Stimulated activated CD8-positive, alpha-beta memory T cell treated with anti-CD3 and anti-CD28 coated beads, Interleukin-12 subunit alpha, Interleukin-12 subunit beta, amount 100 ng/mL, for 24 hours (primary cell): Measurements from ENCODE around the gene TNPO2.

Experiments
- DNase-seq: peaks from one replicate; pipeline ENCODE4 v3.0.0-alpha.2; 2020; ENCODE audit errors: extremely low read depth

Gene TNPO2

DNA sequence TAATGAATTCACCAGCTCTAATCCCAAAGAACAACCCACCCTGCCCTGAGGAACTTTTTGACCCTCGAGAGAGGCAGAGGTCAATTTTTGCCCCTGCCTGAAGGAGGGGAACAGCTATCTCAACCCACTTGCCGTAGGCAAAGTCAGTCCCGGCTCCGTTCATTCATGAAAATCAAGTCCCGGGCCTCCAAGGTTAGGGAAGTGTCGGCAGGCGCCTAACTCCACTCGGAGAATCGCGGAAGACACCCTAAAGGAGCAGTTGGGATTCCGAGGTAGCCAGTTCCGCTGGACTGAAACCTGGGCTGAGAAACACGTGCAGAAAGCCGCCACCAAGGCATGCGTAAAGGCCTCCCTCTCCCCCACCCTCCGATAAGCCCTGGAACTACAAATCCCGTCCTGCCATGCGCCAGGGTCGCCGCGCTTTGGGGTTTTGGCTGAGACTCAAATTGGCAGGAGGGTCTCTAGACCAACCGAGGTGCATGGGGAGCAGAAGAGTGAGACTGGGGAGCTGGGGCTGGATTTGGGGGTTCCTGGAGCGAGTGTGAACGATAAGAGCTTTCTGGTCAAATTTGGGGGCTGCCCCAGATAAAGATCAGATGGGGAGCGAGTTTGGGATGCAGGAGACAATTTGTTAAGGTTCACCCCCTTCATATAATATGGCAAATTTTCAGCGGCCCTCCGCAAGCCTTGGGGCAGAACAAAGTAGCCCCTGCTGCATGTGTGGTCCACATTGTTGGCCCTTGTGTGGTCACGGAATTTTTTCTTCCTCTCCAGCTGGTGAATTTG, at the start of gene TNPO2:
Gene TNPO2, minus strand, starts transcription at position 292 of the 786 bp plus-strand sequence. CDS start 2,955 bp downstream, outside the sequence.
- no peak for DNase-seq

DNA sequence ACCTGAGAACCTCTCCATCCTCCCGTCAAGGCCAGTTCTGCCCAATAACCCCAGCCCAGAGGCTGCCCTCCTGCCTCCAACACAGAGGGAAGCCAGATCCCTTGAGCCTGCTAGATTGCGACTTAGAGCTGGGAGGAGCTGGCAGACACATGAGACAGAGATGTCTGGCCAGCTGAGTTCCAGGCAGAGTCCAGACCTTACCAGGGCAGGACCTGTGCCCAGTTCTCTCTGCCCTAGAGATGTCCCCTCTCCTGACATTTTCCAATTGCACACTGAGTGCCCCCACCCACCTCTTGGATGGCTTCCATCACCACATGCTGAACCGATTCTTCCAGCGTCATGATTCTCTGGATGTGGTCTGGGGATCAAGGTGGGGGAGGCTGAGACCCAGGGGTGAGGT, 48.6 kb upstream of the TNPO2 start:
- DNase-seq = no peak

DNA sequence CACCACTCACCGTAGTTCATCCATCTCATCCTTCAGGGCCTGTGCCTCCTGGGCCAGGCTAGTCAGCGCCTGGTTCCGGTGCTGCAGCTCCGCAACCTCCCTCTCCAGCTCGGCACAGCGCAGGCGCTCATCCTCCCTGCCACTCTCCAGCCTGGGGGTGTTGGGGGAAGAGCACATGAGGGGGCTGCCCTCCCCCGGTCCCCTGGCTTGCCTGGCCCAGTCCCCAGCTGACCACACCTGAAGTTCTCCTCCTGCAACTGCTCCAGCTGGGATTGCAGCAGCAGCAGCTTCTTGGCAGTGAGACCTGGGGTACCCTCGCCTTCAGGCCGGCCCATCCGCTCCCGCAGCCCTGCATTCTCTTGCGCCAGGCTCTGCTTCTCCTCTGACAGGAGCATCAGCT, 47.2 kb upstream of the TNPO2 start:
- no peak for DNase-seq

DNA sequence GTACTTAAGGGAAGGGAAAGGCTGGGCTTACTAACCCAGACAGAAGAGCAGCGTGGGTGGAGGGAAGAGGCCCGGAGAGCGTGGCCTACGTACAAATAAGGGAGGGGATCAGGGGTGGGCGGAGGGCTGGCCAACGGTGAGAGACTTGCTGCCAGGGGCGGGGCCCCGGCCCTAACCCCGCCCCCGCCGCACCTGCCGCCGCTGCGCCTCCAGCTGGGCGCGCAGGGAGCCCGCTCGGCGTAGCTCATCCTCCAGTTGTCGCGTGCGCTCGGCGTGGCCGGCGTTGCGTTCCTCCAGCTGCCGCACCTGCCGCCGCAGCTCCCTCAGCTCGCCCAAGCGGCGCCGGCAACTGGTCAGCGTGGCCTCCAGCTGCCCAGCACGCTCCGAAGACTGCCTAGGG, 46.0 kb upstream of the TNPO2 start:
- DNase-seq = no peak

DNA sequence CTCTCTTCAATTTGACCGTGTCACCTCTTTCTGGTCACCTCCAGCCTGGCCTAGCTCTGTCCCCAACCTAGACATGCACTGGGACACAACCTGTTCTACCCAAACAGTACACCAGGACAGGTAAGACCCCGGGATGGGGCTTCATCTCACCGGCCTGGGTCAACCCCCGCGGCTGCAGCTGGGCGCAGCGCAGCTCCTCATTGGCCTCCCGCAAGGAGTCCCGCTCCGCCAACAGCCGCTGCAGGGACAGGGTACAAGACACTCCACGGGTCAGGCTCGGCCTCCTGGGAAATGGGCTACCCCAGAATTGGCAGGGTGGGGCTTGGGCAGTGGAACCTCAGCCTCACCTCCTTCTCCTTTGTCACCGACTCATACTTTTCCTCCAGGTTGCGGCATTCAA, 43.9 kb upstream of the TNPO2 start:
- DNase-seq = no peak

DNA sequence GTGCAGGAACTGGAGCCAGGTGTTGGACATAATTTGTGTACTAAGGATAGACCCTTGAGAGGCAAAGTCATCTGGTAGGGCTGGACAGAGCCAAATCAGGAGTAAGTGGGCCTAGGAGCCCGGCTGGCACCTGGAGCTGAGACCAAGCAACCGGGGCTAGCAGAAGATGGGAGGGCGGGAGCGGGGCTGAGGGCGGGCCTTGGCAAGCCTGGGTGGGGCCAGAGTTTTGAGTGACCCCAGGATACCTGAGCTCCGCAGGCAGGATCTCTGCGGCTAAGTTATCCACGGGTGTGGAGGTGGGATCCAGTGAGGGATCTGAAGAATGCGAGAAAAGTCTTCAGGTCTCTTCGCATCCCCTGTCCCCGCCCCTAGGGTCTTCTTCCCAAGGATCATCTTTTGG, 43.4 kb upstream of the TNPO2 start:
- no peak for DNase-seq

DNA sequence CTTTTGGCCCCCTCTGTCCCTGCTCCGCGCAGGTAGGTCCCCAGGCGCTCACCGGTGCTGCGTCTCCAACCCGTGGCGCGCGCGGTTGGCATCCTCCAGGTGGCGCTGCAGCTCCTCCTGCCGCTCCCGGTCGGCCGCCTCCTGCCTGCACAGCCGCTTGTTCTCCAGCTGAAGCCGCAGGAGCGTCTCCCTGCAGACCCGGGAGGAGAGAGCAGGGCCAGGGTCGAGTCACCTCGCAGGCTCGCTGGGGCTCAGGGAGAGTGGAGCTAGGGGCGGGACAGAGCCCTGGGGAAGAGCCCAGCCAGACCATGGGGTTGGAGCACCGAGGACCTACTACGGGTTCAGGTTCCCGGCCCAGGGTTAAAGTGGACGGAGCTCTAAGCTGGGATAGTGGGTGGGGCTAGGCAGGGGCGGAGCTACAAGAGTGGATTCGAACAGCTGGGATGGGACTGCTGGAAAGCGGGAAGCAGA, 42.4 kb upstream of the TNPO2 start:
- no peak for DNase-seq

DNA sequence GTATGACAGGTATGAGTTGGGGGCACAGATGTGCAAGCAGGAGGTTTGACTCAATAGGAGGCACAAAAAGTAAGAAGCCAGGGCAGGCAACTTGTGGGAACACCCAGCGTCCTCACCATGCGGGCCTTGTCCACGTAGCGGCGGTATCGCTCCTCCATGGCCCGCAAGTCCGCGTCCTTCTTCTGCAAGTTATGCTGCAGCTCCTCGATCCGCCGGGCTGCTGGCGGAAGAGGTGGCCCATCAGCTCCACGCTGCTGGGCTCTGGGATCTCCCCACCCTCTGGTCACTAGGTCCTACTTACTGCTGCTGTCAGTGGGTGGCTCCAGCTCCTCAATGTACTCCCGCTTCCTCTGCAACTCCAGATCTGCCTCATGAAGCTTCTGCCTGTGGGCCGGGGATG, 41.0 kb upstream of the TNPO2 start:
- no peak for DNase-seq

DNA sequence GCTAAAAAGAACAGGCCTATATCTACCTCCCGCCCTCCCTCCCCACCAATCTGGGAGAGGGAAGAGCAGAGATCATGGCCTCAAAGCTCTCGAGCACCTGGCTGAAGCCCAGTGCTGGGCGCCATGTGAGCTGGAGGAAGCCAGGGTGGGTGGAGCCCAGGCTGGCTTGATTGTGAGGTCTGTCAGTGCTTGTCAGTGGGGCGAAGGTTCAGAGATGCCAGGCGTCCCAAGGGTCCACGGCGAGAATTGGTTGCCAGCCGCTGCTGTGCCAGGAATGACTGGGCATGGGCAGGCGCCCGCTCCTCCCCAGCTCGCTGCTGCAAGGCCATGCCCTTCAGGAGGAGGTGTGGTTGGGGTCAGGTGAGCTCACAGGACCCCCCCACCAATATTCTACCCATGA, 39.4 kb upstream of the TNPO2 start:
- DNase-seq = no peak

DNA sequence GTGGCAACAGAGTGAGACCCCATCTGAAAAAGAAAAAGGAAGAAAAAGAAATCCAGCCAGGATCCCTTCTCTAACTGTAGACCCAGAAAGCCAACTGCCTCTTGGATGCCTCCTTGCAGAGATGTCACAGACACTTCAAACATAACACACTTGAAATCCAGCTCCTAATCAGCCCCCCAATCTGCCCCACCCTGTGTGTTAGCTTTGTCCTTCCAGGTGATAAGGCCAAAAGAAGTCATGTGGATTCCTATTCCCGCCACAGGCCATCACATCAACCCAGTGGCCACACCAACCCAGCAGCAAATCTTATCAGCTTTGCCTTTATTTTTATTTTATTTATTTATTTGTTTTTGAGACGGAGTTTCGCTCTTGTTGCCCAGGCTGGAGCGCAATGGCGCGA, 36.0 kb upstream of the TNPO2 start:
- no peak for DNase-seq

DNA sequence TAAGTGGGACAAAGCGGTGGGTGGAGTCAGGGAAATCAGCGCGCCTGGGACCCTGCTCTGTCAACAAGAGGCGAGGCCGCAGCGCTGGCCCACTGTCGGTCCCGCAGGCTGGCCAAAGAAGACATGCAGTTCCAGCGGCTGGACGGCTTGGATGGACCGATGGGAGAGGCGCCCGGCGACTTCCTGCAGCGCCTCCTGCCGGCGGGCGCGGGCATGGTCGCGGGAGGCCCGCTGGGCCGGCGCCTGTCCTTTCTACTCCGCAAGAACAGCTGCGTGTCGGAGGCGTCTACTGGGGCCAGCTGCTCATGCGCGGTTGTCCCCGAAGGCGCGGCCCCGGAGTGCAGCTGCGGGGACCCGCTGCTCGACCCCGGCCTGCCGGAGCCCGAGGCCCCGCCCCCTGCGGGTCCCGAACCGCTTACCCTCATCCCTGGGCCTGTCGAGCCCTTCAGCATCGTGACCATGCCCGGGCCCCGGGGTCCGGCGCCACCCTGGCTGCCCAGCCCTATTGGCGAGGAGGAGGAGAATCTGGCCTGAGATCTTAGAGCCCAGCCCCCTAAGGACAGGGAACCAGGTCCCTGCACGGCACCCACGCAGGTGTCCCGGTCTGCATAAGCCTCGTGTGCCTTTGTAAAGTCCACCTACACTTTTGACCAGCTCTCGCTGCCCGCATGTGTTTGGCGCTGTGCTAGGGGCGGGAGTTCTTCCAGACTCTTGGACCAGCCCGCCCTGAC, 34.0 kb upstream of the TNPO2 start:
- DNase-seq = no peak

DNA sequence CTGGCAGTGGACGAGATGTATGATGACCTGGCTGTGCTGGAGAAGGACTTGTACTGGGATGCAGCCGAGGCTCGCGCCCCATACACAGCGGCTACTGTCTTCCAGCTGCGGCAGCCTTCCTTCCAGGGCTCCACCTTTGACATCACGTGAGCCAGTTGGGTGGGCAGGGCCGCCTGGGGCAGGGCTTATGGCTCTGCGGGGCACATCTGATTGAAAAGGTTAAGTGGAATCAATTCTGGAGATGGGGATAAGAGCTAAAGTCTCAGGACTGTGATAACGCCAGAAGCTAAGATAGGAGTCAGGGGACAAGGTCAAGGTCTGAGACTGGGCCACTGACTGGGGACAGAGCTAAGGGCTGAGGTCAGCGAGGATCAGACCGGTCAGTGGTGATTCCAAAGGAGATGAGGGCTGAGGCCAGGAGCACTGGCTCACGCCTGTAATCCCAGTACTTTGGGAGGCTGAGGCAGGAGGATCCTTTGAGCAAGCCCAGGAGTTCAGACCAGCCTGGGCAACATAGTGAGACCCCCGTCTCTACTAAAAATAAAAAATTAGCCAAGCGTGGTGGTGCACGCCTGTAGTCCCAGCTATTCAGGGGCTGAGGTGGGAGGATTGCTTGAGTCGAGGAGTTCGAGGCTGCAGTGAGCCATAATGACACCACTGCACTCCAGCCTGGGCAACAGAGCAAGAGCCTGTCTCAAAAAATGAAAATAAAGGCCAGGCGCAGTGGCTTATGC, 32.6 kb upstream of the TNPO2 start:
- DNase-seq = no peak

DNA sequence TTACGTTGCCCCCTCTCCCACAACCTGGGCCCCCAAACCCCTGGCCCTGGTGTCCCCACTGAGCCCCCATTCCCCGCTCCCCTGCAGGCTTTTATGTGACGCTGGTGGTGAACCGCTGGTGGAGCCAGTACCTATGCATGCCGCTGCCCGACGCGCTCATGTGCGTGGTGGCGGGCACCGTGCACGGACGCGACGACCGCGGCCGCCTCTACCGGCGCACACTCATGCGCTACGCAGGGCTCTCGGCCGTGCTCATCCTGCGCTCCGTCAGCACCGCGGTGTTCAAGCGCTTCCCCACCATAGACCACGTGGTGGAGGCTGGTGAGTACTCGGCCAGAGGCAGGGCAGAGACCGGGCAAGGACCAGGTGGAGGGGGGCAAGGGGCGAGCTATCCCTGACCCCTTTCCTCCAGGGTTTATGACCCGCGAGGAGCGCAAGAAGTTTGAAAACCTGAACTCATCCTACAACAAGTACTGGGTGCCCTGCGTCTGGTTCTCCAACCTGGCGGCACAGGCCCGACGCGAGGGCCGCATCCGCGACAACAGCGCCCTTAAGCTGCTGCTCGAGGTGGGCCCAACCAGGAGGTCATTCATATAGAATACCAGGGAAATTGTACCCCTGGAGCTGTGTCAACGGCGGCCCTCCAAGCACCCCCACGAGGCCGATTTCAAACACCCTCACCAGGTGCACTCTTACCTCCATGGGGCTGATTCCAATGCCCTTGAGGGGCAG, 30.9 kb upstream of the TNPO2 start:
- DNase-seq = no peak

DNA sequence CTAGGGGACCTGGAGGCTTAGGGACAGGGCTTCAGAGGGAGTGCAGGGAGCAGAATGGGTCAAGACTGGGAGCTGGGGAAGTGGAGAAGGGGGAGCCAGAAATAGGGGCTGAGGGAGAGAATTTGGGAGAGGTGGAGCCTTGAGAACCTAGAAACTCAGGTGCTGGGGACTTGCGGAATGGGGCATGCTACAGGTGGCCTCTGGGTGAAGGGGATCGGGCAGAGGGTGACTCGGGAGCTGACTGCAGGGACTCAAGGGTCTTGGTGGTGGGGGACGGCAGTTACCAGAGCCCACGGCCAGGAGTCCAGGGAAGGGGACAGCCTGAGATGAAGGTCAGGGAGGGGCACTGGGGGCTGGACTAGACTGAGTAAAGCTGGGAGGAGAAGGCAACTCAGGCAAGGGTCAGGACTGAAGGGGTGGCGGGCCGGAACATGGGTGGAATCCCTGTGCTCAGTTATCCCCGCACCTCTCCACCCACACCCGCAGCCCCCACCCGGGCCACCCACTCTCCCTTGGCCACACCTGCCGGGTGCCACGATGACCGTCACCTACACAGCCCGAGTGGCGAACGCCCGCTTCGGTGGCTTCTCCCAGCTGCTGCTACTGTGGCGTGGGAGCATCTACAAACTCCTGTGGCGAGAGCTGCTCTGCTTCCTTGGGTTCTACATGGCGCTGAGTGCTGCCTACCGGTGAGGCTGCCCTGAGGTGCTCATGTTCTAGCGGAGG, 28.5 kb upstream of the TNPO2 start:
- no peak for DNase-seq

DNA sequence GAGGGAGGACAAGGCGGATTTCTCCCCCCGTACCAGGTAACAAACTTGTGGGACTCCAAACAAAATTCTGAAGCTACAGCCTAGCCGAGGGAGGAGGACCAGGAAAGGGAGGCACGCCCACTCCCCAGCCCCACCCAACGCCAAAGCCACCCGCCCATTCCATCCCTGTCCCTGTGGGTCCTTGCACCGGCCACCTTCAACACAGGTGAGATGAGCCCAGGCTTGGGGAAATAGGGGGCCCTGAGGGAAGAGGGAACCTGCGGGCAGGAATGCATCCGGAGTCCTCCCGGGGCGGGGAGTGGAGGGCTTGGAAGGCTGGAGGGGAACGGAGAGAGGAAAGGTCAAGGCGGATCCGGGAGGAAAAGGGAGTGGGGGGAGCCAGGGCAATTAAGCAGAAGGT, 27.9 kb upstream of the TNPO2 start, which contains the start of gene BEST2:
Gene BEST2, plus strand, starts transcription at position 157 of the 400 bp plus-strand sequence. CDS start 802 bp downstream, outside the sequence.
- DNase-seq = no peak

DNA sequence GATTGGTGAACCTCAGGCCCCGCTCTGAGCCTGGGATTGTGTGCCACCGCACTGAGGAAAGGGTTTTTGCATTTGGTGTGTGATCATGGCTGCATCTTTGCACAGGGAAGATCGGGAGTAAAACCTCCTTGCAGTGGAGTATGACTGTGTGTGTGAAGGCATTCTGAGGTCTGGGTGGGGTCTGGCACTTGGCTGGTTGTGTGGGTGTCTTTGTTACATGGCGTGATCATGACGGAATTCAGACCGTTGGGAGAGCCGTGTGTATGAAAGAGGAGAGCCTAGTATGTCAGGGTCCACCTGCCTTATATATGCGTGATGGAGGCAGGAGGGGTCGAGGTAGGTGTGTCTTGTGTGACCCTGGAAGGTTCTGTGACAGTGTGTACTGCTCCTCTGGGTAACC, 27.1 kb upstream of the TNPO2 start:
- no peak for DNase-seq

DNA sequence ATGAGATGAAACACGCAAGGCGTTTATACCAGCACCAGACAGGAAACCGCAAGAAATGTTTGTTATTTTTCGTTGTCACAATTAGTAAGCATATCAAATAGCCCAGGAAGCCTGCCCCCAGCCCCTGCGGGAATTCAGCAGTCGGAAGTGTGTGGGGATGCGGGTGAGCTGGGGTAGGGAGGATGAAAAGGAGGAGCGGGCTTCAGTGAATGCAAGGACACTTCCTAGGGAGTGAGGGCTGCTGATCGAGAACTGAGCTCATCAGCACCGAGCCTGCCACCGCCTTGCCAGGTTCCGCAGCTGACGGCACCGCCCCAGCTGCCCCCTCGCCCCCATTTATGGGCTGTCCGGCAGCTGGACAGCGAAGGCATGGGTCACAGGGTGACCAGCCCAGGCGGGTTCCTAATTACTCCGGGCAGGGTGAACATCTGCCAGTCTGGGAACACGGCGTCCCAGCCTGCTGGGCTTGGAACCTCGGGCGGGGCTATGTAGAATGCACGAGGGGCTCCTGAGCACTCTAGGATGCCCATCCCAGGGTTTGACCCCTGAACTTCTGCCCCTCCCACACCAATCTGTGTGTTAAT, 26.3 kb upstream of the TNPO2 start:
- no peak for DNase-seq

DNA sequence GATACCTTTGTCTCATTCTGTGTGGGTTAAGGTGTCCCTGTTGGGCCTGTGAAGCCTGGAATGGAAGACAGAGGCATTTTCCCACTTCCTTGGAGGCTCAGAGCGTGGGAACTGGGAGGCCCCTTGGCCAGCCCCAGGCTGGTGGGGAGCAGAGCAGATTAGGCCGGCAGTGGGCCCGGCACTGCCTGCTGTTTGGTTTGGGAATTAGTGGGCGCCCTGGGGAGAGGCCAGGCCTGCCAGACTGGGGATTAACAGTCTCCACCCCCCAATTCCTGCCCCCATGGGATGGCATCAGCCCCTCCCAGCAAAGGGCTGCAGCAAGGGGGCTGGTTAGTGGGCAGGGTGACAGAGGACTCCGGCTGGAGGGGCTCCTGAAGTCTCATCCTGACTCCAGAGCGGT, 24.8 kb upstream of the TNPO2 start:
- no peak for DNase-seq

DNA sequence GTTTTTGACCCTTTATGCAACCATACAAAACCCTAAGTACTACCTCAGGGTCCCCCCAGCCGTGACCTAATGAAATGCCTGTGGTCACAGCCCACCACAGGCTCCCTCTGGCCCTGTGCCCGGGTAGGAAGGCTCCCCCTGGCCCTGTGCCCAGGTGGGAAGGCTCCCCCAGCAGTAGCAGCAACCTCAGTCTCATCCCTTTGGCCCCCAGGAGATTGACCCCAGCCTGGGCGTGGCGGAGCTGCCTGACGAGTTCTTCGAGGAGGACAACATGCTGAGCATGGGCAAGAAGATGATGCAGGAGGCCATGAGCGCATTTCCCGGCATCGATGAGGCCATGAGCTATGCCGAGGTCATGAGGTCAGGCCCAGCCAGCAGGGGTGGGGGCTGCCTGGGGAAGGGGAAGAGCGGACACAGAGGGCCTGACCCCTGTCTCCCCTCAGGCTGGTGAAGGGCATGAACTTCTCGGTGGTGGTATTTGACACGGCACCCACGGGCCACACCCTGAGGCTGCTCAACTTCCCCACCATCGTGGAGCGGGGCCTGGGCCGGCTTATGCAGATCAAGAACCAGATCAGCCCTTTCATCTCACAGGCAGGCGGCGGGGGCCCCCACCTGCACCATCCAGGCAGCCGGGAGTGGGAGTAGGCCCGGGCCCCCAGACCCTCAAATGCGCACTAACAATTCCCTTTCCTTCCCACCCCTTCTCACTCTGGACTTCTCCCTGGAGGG, 21.6 kb upstream of the TNPO2 start:
- no peak for DNase-seq

DNA sequence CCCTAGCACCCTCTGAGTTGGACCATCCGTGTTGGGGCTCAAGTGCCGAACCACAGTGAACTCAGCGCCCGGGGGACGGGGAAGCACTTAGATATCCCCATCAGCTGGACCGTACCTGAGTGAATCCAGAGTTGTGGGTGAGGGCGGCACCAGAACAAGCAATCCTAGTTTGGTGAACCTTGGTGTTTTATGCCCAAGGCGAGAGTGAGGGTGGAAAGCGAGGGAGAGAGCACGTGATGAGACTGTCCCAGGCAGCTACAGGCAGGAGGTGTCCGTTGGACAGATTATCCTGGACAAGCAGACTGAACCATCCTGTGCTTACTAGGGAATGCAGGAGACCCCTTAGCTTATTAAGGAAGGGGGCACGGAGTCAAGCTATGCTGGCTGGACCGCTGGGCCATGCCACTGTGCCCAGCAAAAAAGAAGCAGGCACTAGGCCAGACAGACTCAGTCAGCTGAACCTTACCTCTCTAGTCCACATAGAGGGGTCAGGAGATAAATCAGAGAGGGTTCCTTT, 14.2 kb upstream of the TNPO2 start:
- no peak for DNase-seq
